Nephron progenitor cell (in vitro differentiated cells): ENCODE measurements around the gene TNS1.
A peak's percentile ranks its signal among the peaks of the same experiment; 100 is the strongest.

Source experiments
- DNase-seq: peaks from one replicate; pipeline ENCODE4 v3.0.0; 2021
- H3K27ac Mint-ChIP-seq: 2 replicates; pipeline ENCODE4 v1.8.0; 2021; ENCODE audit warnings: mild to moderate bottlenecking, moderate library complexity, mixed read lengths
- H3K27me3 Mint-ChIP-seq: 2 replicates; pipeline ENCODE4 v1.8.0; 2021; ENCODE audit warnings: mild to moderate bottlenecking, low read depth, mixed read lengths; ENCODE audit not compliant: poor library complexity
- H3K36me3 Mint-ChIP-seq: 2 replicates; pipeline ENCODE4 v1.8.0; 2021; ENCODE audit warnings: low read depth, mixed read lengths
- H3K4me1 Mint-ChIP-seq: 2 replicates; pipeline ENCODE4 v1.8.0; 2021; ENCODE audit warnings: mixed read lengths
- H3K4me3 Mint-ChIP-seq: 2 replicates; pipeline ENCODE4 v1.8.0; 2021; ENCODE audit warnings: mild to moderate bottlenecking, moderate library complexity, mixed read lengths
- H3K9me3 Mint-ChIP-seq: 2 replicates; pipeline ENCODE4 v1.8.0; 2021; ENCODE audit warnings: mild to moderate bottlenecking, moderate library complexity, mixed read lengths
- TF ChIP-seq, protein P1 (sequence below): fragments of 200-600 bp; sonication (generic); IDR thresholded peaks from 2 replicates; pipeline ENCODE4 v1.5.0; 2021; ENCODE audit warnings: antibody characterized with exemption

TNS1 gene

DNA sequence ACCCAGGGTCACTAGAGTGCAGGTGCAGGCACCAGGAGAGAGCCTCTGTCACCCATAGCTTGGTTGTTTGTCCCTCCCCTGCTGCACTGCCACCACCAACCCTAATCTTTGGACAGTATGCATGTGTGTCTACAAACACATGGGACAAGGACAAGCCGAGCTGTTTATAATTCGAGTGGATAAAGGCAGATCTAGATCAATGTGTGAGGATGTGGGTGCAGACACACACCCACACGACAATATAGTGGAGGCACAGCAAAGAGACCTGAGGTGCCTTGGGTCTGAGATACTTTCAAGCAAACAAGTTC, 199.2 kb downstream of the TNS1 start:
- no peak for DNase-seq
- Mint-ChIP-seq H3K27me3 (peaks cover 15% of the 10 kb centered on the region), H3K4me1 (peaks cover 48% of the 10 kb centered on the region), H3K4me3 (no peak overlapping the region), H3K36me3 (peaks cover 4% of the 10 kb centered on the region), H3K9me3 (no peaks in the 10 kb centered on the region), H3K27ac (no peak overlapping the region)
- TF ChIP-seq, protein P1, sequence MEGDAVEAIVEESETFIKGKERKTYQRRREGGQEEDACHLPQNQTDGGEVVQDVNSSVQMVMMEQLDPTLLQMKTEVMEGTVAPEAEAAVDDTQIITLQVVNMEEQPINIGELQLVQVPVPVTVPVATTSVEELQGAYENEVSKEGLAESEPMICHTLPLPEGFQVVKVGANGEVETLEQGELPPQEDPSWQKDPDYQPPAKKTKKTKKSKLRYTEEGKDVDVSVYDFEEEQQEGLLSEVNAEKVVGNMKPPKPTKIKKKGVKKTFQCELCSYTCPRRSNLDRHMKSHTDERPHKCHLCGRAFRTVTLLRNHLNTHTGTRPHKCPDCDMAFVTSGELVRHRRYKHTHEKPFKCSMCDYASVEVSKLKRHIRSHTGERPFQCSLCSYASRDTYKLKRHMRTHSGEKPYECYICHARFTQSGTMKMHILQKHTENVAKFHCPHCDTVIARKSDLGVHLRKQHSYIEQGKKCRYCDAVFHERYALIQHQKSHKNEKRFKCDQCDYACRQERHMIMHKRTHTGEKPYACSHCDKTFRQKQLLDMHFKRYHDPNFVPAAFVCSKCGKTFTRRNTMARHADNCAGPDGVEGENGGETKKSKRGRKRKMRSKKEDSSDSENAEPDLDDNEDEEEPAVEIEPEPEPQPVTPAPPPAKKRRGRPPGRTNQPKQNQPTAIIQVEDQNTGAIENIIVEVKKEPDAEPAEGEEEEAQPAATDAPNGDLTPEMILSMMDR, result no peak

DNA sequence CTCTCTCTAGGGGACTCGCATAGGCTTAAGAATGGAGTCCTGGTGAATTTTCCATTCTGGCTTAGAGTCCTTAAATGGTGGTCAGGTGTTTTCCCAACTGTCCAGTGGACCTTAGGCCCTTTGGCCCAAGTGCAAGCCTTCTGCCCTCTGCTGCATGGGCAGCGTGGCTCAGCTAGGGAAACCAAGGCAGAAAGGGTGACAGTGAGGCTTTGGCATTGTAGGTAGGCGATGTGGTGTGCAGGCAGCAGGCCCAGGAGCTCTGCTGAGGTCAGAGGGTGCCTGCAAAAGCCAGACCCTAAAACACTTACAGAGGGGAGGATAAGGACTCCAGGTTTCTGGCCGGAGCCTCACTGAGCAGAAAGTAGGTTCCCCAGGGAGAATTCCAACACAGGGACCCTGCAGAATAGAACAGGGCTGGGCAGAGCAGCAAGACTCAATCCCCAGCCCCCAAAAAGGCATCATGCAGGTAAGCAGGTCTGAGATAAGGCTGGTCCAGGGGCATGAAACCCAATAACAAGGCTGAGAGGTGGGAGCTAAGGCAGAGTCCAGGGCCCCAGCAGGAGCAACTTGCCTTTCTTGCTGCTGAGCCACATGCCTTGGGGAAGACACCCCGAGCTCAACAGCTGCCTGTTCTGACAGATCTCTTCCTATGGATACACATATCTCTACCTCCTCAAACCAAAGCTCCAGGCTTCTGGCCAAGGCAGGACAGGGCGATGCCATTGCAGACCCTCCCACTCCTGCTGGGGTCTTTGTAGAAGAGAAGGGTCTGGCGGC, 199.7 kb downstream of the TNS1 start:
- no peaks in the 10 kb centered on the region for H3K36me3 Mint-ChIP-seq
- DNase-seq, result no peak
- H3K4me1 Mint-ChIP-seq, result peaks cover 48% of the 10 kb centered on the region
- H3K27ac Mint-ChIP-seq, result no peak overlapping the region
- TF ChIP-seq, protein P1, result no peak
- H3K9me3 Mint-ChIP-seq, result no peaks in the 10 kb centered on the region
- no peak overlapping the region for H3K4me3 Mint-ChIP-seq
- peaks cover 14% of the 10 kb centered on the region for H3K27me3 Mint-ChIP-seq

DNA sequence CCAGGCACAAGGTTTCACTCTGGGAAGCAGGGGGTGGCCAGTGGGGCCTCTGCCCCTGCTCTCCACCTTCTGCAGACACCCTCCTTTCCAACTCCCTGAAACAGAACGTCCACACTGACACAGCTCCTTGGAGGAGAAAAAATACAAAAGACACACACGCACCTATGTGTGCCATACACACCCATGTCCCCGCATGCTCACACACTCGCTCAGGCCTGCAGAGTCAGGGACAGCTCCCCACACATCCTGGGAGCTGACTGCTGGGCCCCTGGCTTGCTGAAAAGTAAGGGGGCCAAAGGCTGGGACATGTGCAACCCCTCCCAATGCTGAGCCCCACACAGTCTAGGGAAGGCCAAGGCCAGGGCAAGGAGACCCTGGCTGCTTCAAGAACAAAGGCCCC, 200.5 kb downstream of the TNS1 start:
- Mint-ChIP-seq H3K4me1 (peaks cover 48% of the 10 kb centered on the region), H3K36me3 (no peaks in the 10 kb centered on the region), H3K4me3 (no peak overlapping the region), H3K9me3 (no peaks in the 10 kb centered on the region), H3K27me3 (peaks cover 14% of the 10 kb centered on the region), H3K27ac (peak overlapping the region; percentile 54)
- TF ChIP-seq, protein P1, result no peak
- no peak for DNase-seq

DNA sequence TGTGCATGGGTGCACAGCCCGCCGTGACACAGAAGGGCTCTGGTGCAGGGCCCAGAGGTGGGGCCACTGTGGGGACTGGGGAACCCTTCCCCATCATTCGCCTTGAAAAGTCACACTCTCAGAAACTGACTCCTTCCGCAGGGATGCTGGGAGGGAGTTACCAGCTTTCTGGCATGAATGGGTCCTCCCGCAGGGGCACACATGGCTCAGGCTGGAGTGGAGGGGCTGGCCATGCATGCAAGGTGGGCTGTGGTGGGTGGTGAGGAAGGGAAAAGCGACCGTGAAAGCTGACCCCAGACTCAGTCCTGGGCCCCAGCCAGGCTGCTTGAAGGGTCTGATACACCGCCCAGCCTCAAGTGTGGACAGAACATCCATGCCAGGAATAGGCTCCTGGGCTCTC, 201.1 kb downstream of the TNS1 start:
- Mint-ChIP-seq H3K27ac (no peak overlapping the region), H3K36me3 (no peaks in the 10 kb centered on the region), H3K27me3 (peaks cover 14% of the 10 kb centered on the region), H3K4me3 (no peak overlapping the region), H3K4me1 (peaks cover 44% of the 10 kb centered on the region), H3K9me3 (no peaks in the 10 kb centered on the region)
- DNase-seq, result no peak
- TF ChIP-seq, protein P1, result no peak

DNA sequence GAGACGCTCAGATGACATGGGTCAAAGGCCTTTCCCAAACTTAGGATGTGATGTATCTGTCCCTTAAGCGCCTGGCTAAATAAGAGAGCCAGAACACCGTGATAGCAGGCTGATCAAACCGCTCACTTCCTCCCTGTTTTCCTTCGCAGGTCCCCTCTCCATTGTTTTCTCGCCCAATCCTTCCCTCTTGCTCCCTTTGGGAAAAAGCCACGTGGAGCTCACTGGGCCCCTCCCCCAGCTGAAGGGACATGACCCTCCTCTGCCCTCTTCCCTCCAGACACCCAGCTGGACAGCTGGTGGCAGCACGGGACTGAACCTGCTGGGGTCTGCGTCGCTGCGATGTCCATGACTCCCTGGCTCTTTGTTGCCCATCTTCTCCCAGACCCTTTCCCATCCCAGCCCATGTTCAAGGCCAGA, 201.7 kb downstream of the TNS1 start:
- Mint-ChIP-seq H3K27me3 (peaks cover 11% of the 10 kb centered on the region), H3K4me3 (no peak overlapping the region), H3K27ac (peak overlapping the region; percentile 0), H3K4me1 (peaks cover 42% of the 10 kb centered on the region), H3K9me3 (no peaks in the 10 kb centered on the region), H3K36me3 (no peaks in the 10 kb centered on the region)
- peak; percentile 41 for DNase-seq
- TF ChIP-seq, protein P1, result no peak
